ENCODE data around the gene REST. TPM values are rescaled to one million over a fixed set of nuclear protein-coding genes. Genes with fewer than 3 reads are reported as not detected.

The REST gene
- total RNA-seq (2022; extraction: Qiagen RNA extraction) = 7.2 to 9.6 TPM (median 8.1 TPM) in 5 replicates

GRCh38 chr4:56907489-56908205 lies at the start of gene REST:
REST (plus strand) TSS chr4:56907900; CDS start chr4:56910639, 2,739 bp downstream.

GRCh38 chr4:56977321-56978012 lies 69.8 kb downstream of the REST start, which contains the start of gene NOA1:
NOA1 (minus strand) TSS chr4:56977606; CDS start chr4:56977585, 21 bp downstream.

GRCh38 chr4:56978750-56979303 lies 71.1 kb downstream of the REST start, which contains the start of gene POLR2B:
POLR2B (plus strand) TSS chr4:56978896; CDS start chr4:56978986, 90 bp downstream.

Other genes with a start within 250 kb of the REST start
- not detected in 5 replicates for gene HOPX, start 226.6 kb upstream of the REST start, total RNA-seq (2022; extraction: Qiagen RNA extraction)
- not detected in 5 replicates for gene SPINK2, start 86.2 kb upstream of the REST start, total RNA-seq (2022; extraction: Qiagen RNA extraction)
- gene NOA1, start 69.7 kb downstream of the REST start, total RNA-seq (2022; extraction: Qiagen RNA extraction) = 13.9 to 16.8 TPM (median 16.5 TPM) in 5 replicates
- 62.6 to 70.2 TPM (median 67.0 TPM) in 5 replicates for gene POLR2B, start 71.0 kb downstream of the REST start, total RNA-seq (2022; extraction: Qiagen RNA extraction)
- gene IGFBP7, start 202.5 kb downstream of the REST start, total RNA-seq (2022; extraction: Qiagen RNA extraction) = 206 to 347 TPM (median 251 TPM) in 5 replicates

Measured in A549 treated with Mapracorat at 1 μM for 4 hours (cell line).